ENCODE results near the gene FMNL2. TPM values are rescaled to one million over a fixed set of nuclear protein-coding genes. Genes with fewer than 3 reads are reported as not detected.
A peak's percentile ranks its signal among the peaks of the same experiment; 100 is the strongest.

FMNL2 gene
- total RNA-seq, 1 donor from 2014 or later, result 129 TPM

GRCh38 chr2:152630466-152630865, 295.5 kb downstream of the FMNL2 start:
- DNase-seq (ENCODE audit: low spot score), result no peak
- ATAC-seq, result no peak
- intact Hi-C loops (cut with DNase I), result loop anchor here (10.0 kb wide), 1 partner anchor 296 kb away; the partner anchor contains the start of gene FMNL2

- DNase-seq (ENCODE audit: low spot score) (no peak), ATAC-seq (no peak)
- intact Hi-C loops (cut with DNase I), result loop anchor here (10.0 kb wide), 1 partner anchor 298 kb away; the partner anchor contains the start of gene FMNL2
Observed at GRCh38 chr2:152632736-152633135, 297.8 kb downstream of the FMNL2 start.

- DNase-seq (ENCODE audit: low spot score), result peak; percentile 82
- intact Hi-C loops (cut with DNase I), result loop anchor here (5.0 to 10.0 kb wide), 3 partner anchors 301 to 657 kb away; partner anchors contain the start of gene FMNL2
- peak; percentile 61 for ATAC-seq
Observed at GRCh38 chr2:152635635-152636298, 300.8 kb downstream of the FMNL2 start.

- intact Hi-C loops (cut with DNase I), result loop anchor here (5.0 to 10.0 kb wide), 3 partner anchors 302 to 655 kb away; partner anchors contain the start of gene FMNL2
- ATAC-seq (no peak), DNase-seq (ENCODE audit: low spot score) (no peak)
Observed at GRCh38 chr2:152637251-152637650, 302.3 kb downstream of the FMNL2 start.

- ATAC-seq, result no peak
- DNase-seq (ENCODE audit: low spot score), result no peak
- intact Hi-C loops (cut with DNase I), result loop anchor here (5.0 to 10.0 kb wide), 3 partner anchors 303 to 654 kb away; partner anchors contain the start of gene FMNL2
Observed at GRCh38 chr2:152638056-152638455, 303.1 kb downstream of the FMNL2 start.

GRCh38 chr2:152638590-152638989, 303.6 kb downstream of the FMNL2 start:
- intact Hi-C loops (cut with DNase I), result loop anchor here (5.0 to 10.0 kb wide), 3 partner anchors 304 to 654 kb away; partner anchors contain the start of gene FMNL2
- DNase-seq (ENCODE audit: low spot score), result no peak
- ATAC-seq, result no peak

GRCh38 chr2:152644189-152644873, 309.4 kb downstream of the FMNL2 start:
- intact Hi-C loops (cut with DNase I), result no loop called here
- ATAC-seq (no peak), DNase-seq (ENCODE audit: low spot score) (no peak)

GRCh38 chr2:152646264-152646663, 311.3 kb downstream of the FMNL2 start:
- no peak for DNase-seq (ENCODE audit: low spot score)
- intact Hi-C loops (cut with DNase I), result no loop called here

GRCh38 chr2:152646775-152647174, 311.8 kb downstream of the FMNL2 start:
- DNase-seq (ENCODE audit: low spot score) (no peak), ATAC-seq (peak; percentile 50)
- intact Hi-C loops (cut with DNase I), result no loop called here

More at GRCh38 chr2:152646264-152646663, 311.3 kb downstream of the FMNL2 start:
- no peak for ATAC-seq

- DNase-seq (ENCODE audit: low spot score) (peak; percentile 65), ATAC-seq (peak; percentile 63)
- intact Hi-C loops (cut with DNase I), result no loop called here
Observed at GRCh38 chr2:152647552-152647951, 312.6 kb downstream of the FMNL2 start.

GRCh38 chr2:152648336-152648735, 313.4 kb downstream of the FMNL2 start:
- ATAC-seq, result peak; percentile 29
- intact Hi-C loops (cut with DNase I), result no loop called here
- no peak for DNase-seq (ENCODE audit: low spot score)

GRCh38 chr2:152649997-152650396, 315.0 kb downstream of the FMNL2 start:
- intact Hi-C loops (cut with DNase I), result no loop called here
- ATAC-seq (no peak), DNase-seq (ENCODE audit: low spot score) (no peak)

GRCh38 chr2:152650768-152651371, 315.9 kb downstream of the FMNL2 start:
- ATAC-seq, result no peak
- DNase-seq (ENCODE audit: low spot score), result no peak
- intact Hi-C loops (cut with DNase I), result no loop called here

- DNase-seq (ENCODE audit: low spot score), result no peak
- no peak for ATAC-seq
- intact Hi-C loops (cut with DNase I), result no loop called here
Observed at GRCh38 chr2:152651834-152652233, 316.9 kb downstream of the FMNL2 start.

- ATAC-seq (no peak), DNase-seq (ENCODE audit: low spot score) (no peak)
- intact Hi-C loops (cut with DNase I), result no loop called here
Observed at GRCh38 chr2:152655880-152656279, 320.9 kb downstream of the FMNL2 start.

GRCh38 chr2:152657043-152657442, 322.1 kb downstream of the FMNL2 start:
- intact Hi-C loops (cut with DNase I), result no loop called here

GRCh38 chr2:152658221-152658620, 323.2 kb downstream of the FMNL2 start:
- intact Hi-C loops (cut with DNase I), result no loop called here
- DNase-seq (ENCODE audit: low spot score), result no peak
- ATAC-seq, result no peak

More at GRCh38 chr2:152657043-152657442, 322.1 kb downstream of the FMNL2 start:
- ATAC-seq (no peak), DNase-seq (ENCODE audit: low spot score) (no peak)

- ATAC-seq (no peak), DNase-seq (ENCODE audit: low spot score) (no peak)
- intact Hi-C loops (cut with DNase I), result no loop called here
Observed at GRCh38 chr2:152661076-152661475, 326.1 kb downstream of the FMNL2 start.

GRCh38 chr2:152664725-152665124, 329.8 kb downstream of the FMNL2 start:
- ATAC-seq (no peak), DNase-seq (ENCODE audit: low spot score) (no peak)
- intact Hi-C loops (cut with DNase I), result no loop called here

- ATAC-seq, result no peak
- DNase-seq (ENCODE audit: low spot score), result no peak
- intact Hi-C loops (cut with DNase I), result no loop called here
Observed at GRCh38 chr2:152674334-152674733, 339.4 kb downstream of the FMNL2 start.
